ENCODE results near the gene NAA30. TPM values are rescaled to one million over a fixed set of nuclear protein-coding genes. Genes with fewer than 3 reads are reported as not detected.

The NAA30 gene
- 16.6 and 23.8 TPM in 2 replicates for total RNA-seq

GRCh38 chr14:57390037-57390805 lies at the start of gene NAA30:
TSS of gene NAA30 (plus strand) at chr14:57390586. CDS start at chr14:57390958, 372 bp downstream.

Other genes with a start within 250 kb of the NAA30 start
- gene EXOC5, start 121.7 kb upstream of the NAA30 start, total RNA-seq: 72.2 and 104 TPM in 2 replicates
- 21.3 and 25.1 TPM in 2 replicates for gene AP5M1, start 121.6 kb upstream of the NAA30 start, total RNA-seq
- gene CCDC198, start 103.3 kb downstream of the NAA30 start, total RNA-seq: under 0.01 TPM in 1 of 2 replicates, not detected in the other

All from regular cardiac myocyte (primary cell).